Endothelial cell of umbilical vein (primary cell): ENCODE results near the gene LENG8.
"Not testable (repeated sequence)": the region's sequence is repeated elsewhere in the genome, so short reads cannot be mapped to it uniquely, and the experiment has no call there.

Source experiments
- CTCF ChIP-seq, 2 donors: IDR thresholded peaks; 1 replicate in 1 of 2; 2 replicates in 1 of 2; pipeline ENCODE4 v1.5.1; 2011; ENCODE audit warnings: low read length in 2 of 2, mild to moderate bottlenecking in 2 of 2, moderate library complexity in 2 of 2, control low read depth in 1 of 2, inconsistent platforms in 1 of 2, low read depth in 1 of 2; ENCODE audit not compliant: insufficient read depth in 1 of 2; ENCODE audit errors: extremely low read depth in 1 of 2
- EZH2 ChIP-seq: IDR thresholded peaks from 2 replicates; pipeline ENCODE4 v1.6.1; 2012; ENCODE audit warnings: borderline replicate concordance, low read depth, mild to moderate bottlenecking, moderate library complexity, low read length, inconsistent platforms; ENCODE audit not compliant: severe bottlenecking
- FOS ChIP-seq: IDR thresholded peaks from 2 replicates; pipeline ENCODE4 v1.6.1; 2011; ENCODE audit warnings: mild to moderate bottlenecking, low read length, moderate library complexity, borderline replicate concordance; ENCODE audit not compliant: insufficient read depth
- GATA2 ChIP-seq: IDR thresholded peaks from 2 replicates; pipeline ENCODE4 v1.7.0; 2011; ENCODE audit warnings: low read depth, mild to moderate bottlenecking, moderate library complexity, mixed read lengths, low read length; ENCODE audit not compliant: insufficient read length, insufficient read depth
- JUN ChIP-seq: IDR thresholded peaks from 2 replicates; pipeline ENCODE4 v1.6.1; 2011; ENCODE audit warnings: borderline replicate concordance, low read depth; ENCODE audit not compliant: insufficient read length, insufficient read depth
- MAX ChIP-seq: IDR thresholded peaks from 2 replicates; pipeline ENCODE4 v1.6.1; 2011; ENCODE audit not compliant: insufficient read depth, insufficient read length
- MYC ChIP-seq: IDR thresholded peaks from one replicate; pipeline ENCODE4 v1.6.1; 2011; ENCODE audit warnings: mild to moderate bottlenecking, low read depth, low read length
- POLR2A ChIP-seq: IDR thresholded peaks from 2 replicates; pipeline ENCODE4 v1.6.1; 2012; ENCODE audit warnings: low read depth, mild to moderate bottlenecking, control low read depth, low read length
- POLR2AphosphoS5 ChIP-seq: IDR thresholded peaks from 2 replicates; pipeline ENCODE4 v1.6.1; 2012; ENCODE audit warnings: low read depth, mild to moderate bottlenecking, control low read depth, low read length, moderate library complexity; ENCODE audit not compliant: insufficient read depth

- not testable (repeated sequence) for TF ChIP-seq POLR2A; POLR2AphosphoS5; CTCF (IDR thresholded peaks at IDR 0.05; ENCODE audit: extremely low read depth in 1 of 2, insufficient read depth in 1 of 2, low read depth in 1 of 2, low read length in 2 of 2); EZH2; MYC; MAX; FOS; JUN; GATA2
Measured at GRCh38 chr19:54466110-54466480, 17.1 kb downstream of the LENG8 start.
